ENCODE measurements around the gene VRK1. TPM values are rescaled to one million over a fixed set of nuclear protein-coding genes. Genes with fewer than 3 reads are reported as not detected.

The VRK1 gene
- total RNA-seq, 1 donor = 34.0 TPM

DNA sequence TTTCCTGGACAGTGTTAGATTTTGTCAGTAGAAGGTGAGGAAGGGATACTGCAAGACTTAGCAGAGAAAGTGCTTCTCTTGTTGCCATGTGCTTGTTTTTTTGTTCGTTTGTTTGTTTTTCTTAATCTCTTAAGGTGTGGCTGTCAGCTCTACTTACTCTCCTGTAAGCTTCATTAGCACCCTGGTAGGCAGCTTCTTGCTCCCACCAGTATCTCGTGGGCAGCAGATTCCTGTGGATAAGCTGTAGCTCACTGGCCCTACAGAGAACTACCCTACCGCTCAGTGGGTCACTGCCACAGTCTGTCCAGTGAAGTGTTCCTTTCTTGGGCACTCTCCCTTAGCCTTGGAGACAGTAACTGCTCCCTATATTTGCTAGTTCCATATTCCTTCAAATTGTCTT, 30.1 kb downstream of the VRK1 start:
- DNase-seq (ENCODE audit: low read depth) = no peak
- TF ChIP-seq, protein P1, sequence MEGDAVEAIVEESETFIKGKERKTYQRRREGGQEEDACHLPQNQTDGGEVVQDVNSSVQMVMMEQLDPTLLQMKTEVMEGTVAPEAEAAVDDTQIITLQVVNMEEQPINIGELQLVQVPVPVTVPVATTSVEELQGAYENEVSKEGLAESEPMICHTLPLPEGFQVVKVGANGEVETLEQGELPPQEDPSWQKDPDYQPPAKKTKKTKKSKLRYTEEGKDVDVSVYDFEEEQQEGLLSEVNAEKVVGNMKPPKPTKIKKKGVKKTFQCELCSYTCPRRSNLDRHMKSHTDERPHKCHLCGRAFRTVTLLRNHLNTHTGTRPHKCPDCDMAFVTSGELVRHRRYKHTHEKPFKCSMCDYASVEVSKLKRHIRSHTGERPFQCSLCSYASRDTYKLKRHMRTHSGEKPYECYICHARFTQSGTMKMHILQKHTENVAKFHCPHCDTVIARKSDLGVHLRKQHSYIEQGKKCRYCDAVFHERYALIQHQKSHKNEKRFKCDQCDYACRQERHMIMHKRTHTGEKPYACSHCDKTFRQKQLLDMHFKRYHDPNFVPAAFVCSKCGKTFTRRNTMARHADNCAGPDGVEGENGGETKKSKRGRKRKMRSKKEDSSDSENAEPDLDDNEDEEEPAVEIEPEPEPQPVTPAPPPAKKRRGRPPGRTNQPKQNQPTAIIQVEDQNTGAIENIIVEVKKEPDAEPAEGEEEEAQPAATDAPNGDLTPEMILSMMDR (IDR thresholded peaks at IDR 0.05; ENCODE audit: insufficient read depth, low read length) = no peak
- no peak overlapping the region for H3K4me3 ChIP-seq (ENCODE audit: low read depth, low read length)

DNA sequence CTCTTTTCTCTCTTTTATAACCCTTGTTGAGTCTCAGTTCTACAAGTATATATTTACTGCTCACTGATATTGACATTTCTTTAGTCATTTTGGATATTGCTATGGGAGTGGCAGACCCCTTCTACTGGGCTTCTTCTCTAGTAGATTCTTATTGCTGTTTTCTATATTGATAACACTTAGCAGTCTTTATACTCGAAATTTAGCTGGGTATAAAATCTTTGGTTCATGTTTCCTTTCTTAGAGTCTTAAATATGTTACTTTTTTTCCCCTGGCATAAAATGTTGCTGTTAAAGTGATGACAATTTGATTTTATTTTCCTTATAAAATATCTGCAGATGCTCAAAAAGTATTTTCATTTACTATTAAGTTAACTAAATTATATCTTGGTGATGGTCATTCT, 32.6 kb downstream of the VRK1 start:
- no peak for DNase-seq (ENCODE audit: low read depth)
- TF ChIP-seq, protein P1 (IDR thresholded peaks at IDR 0.05; ENCODE audit: insufficient read depth, low read length) = no peak
- H3K4me3 ChIP-seq (ENCODE audit: low read depth, low read length) = no peak overlapping the region

DNA sequence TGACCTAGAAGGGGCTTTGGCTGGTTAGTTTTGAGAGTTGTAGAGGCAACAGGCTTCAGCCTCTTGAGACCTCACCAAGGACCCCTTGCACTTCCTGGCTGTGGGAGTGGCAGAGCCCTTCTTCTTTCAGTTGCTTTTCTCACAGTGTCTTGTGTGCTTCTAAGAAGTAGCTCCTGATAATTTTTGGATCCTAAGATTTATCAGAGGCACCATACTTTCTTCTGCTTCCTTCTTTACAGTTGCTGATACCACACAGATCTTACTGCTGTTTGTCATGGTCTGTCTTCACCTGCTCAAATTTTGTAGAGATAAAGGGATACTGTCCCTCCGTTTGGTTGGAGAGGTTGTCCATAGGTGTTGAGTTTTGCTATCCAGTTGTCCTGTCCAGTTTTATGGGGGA, 33.8 kb downstream of the VRK1 start:
- TF ChIP-seq, protein P1 (IDR thresholded peaks at IDR 0.05; ENCODE audit: insufficient read depth, low read length) = no peak
- H3K4me3 ChIP-seq (ENCODE audit: low read depth, low read length) = no peak overlapping the region
- no peak for DNase-seq (ENCODE audit: low read depth)

DNA sequence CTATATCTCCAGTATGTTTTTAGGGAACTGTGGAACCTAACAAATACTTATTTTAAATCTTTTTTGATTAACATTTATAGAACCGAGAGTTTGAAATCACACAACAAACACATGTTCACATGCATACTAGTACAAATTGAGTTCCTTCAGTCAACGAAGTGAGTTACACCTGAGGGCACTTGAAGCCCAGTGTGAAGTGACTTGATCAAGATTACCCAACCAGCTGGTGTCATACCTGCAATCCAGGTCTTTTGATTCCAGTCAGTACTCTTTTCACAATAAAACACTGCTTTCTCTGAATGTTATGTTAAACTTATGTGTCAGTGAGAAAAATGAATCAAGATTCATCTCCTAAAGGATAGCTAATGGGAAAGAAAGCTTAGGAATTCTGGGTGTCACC, 35.2 kb downstream of the VRK1 start:
- no peak for DNase-seq (ENCODE audit: low read depth)

DNA sequence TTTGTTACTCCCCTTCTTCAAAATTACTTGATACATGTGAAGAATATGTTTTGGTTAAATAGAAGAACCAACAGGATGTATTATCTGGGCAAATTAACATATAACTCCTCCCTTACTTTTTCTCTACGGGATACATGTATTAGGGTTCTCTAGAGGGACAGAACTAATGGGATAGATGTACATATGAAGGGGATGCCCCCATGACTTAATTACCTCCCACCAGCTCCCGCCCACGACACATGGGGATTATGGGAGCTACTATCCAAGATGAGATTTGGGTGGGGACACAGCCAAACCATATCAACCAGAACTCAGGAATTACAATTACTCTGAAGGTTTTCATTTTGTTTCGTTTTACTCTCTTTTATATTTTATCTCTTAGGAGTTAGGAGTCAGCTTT, 41.3 kb downstream of the VRK1 start:
- H3K4me3 ChIP-seq (ENCODE audit: low read depth, low read length) = no peak overlapping the region
- TF ChIP-seq, protein P1 (IDR thresholded peaks at IDR 0.05; ENCODE audit: insufficient read depth, low read length) = no peak
- no peak for DNase-seq (ENCODE audit: low read depth)

More for the DNA sequence above, 35.2 kb downstream of the VRK1 start:
- TF ChIP-seq, protein P1 (IDR thresholded peaks at IDR 0.05; ENCODE audit: insufficient read depth, low read length) = no peak
- H3K4me3 ChIP-seq (ENCODE audit: low read depth, low read length) = no peak overlapping the region

DNA sequence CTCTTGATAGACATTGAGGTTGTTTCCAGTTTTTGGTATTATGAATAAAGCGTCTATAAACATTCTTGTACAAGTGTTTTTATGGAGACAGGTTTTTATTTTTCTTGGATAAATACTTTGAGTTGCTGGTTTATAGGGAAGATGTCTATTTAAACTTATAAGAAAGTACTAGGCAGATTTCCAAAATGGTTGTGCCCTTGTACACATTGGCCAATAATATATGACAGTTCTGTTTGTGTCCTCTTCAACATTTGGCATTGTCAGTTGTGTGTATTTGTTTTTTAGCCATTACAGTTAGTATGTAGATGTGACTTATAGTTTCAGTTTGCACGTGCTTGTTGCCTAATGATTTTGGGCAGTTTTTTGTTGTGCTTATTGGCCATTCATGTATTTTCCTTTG, 42.1 kb downstream of the VRK1 start:
- TF ChIP-seq, protein P1 (IDR thresholded peaks at IDR 0.05; ENCODE audit: insufficient read depth, low read length) = no peak
- no peak overlapping the region for H3K4me3 ChIP-seq (ENCODE audit: low read depth, low read length)
- DNase-seq (ENCODE audit: low read depth) = no peak

DNA sequence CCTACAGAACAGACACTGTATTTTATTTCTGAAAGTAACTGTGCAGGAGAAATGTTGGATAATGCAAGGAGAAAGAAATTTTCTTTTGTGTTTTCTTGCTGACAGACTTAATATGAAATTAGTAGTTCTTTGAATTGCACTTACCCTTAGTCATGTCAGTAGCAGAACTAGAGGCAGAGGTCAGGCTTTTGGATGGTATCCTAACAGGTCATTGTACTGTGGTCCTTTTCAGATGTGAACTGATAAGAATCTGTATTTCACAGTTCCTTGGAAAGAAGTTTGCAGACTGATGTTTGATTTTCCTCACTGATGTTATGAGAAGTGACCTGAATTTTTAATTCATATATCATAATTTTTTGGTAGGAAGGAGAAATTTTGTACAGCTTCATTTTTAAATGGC, 46.0 kb downstream of the VRK1 start:
- H3K4me3 ChIP-seq (ENCODE audit: low read depth, low read length) = no peak overlapping the region
- no peak for DNase-seq (ENCODE audit: low read depth)
- TF ChIP-seq, protein P1 (IDR thresholded peaks at IDR 0.05; ENCODE audit: insufficient read depth, low read length) = no peak

All from fibroblast of the aortic adventitia (primary cell).